ENCODE measurements around the gene HDAC2. TPM values are rescaled to one million over a fixed set of nuclear protein-coding genes. Genes with fewer than 3 reads are reported as not detected.
A peak's percentile ranks its signal among the peaks of the same experiment; 100 is the strongest.

The HDAC2 gene
- total RNA-seq, 1 donor from 2014 or later, result 153 TPM

DNA sequence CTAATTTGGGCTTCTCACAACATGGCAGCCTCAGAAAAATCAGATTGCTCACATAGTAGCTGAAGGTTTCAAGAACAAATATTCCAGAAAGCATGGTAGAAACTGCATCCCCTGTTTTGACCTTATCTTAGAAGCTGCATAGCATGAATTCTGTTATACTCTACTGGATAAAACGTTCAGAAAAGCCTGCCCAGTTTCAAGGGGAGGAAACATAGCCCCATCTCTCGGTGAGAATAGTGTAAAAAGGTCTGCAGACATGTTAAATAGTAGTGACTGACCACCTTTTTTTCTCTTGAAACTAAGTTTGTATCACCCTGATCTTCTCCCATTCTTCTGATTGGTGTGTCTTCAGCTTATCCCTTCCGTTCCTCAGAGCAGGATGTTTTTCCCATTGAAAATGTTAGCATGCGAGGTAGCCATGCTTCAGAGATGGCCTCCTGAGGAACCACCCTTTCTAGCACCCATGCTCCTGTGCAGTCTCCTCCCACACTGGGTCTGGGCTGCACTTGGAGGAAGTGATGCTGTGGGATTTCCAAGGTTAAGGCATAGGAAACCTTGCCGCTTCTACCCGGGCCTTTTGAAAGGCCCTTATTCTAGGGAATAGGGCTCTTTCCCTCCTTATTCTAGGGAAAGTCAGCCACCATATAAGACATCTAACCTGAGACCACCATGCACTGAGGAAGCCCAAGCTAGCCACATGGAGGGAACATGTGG, 63.7 kb downstream of the HDAC2 start:
- Mint-ChIP-seq H3K27me3 (ENCODE audit: unreplicated experiment) (no peaks in the 10 kb centered on the region), H3K36me3 (ENCODE audit: unreplicated experiment) (no peaks in the 10 kb centered on the region), H3K9me3 (ENCODE audit: unreplicated experiment) (no peaks in the 10 kb centered on the region)

DNA sequence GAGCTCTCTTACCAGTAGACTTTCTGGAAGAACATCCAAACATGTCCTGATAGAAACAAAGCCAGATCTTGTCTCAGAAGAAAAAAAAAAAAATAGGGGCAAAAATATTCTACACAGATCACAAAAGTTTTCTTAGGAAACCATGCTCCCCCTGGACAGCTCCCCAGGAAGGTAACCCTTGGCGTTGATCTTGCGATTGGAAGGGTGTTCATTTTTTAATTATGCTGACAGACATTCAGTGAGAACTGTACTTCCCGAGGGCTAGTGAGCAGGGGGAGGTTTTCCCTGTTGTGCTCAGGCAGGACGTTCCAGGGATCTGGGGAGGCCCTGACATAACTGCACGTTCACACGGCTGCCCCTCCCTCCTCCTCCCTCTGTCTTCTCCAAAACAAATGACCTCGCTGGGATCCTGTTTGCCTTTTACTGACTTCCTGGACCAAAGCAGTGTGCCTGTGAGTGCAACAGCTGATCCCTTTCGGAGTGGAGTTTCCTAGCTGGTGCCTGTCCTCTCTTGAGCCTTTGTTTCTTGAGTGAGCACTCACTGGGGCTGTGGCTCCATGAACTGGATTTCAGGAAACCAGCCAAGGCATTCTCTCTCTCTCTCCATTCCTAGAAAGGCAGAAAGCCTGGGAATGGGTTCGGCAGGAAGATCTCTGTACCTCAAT, 67.2 kb downstream of the HDAC2 start:
- TF ChIP-seq, protein P1, sequence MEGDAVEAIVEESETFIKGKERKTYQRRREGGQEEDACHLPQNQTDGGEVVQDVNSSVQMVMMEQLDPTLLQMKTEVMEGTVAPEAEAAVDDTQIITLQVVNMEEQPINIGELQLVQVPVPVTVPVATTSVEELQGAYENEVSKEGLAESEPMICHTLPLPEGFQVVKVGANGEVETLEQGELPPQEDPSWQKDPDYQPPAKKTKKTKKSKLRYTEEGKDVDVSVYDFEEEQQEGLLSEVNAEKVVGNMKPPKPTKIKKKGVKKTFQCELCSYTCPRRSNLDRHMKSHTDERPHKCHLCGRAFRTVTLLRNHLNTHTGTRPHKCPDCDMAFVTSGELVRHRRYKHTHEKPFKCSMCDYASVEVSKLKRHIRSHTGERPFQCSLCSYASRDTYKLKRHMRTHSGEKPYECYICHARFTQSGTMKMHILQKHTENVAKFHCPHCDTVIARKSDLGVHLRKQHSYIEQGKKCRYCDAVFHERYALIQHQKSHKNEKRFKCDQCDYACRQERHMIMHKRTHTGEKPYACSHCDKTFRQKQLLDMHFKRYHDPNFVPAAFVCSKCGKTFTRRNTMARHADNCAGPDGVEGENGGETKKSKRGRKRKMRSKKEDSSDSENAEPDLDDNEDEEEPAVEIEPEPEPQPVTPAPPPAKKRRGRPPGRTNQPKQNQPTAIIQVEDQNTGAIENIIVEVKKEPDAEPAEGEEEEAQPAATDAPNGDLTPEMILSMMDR (IDR thresholded peaks at IDR 0.05), result no peak
- H3K27me3 Mint-ChIP-seq (ENCODE audit: unreplicated experiment), result no peaks in the 10 kb centered on the region
- H3K4me3 Mint-ChIP-seq (ENCODE audit: unreplicated experiment), result peak overlapping the region; percentile 29
- H3K4me1 Mint-ChIP-seq (ENCODE audit: unreplicated experiment), result peaks cover 33% of the 10 kb centered on the region
- H3K36me3 Mint-ChIP-seq (ENCODE audit: unreplicated experiment), result no peaks in the 10 kb centered on the region
- DNase-seq (ENCODE audit: extremely low spot score, unreplicated experiment), result no peak
- no peaks in the 10 kb centered on the region for H3K9me3 Mint-ChIP-seq (ENCODE audit: unreplicated experiment)
- peak overlapping the region; percentile 91 for H3K27ac Mint-ChIP-seq (ENCODE audit: unreplicated experiment)

More for the DNA sequence above, 63.7 kb downstream of the HDAC2 start:
- Mint-ChIP-seq H3K4me3 (ENCODE audit: unreplicated experiment) (no peak overlapping the region), H3K27ac (ENCODE audit: unreplicated experiment) (no peak overlapping the region), H3K4me1 (ENCODE audit: unreplicated experiment) (peaks cover 45% of the 10 kb centered on the region)
- TF ChIP-seq, protein P1 (IDR thresholded peaks at IDR 0.05), result no peak
- no peak for DNase-seq (ENCODE audit: extremely low spot score, unreplicated experiment)

DNA sequence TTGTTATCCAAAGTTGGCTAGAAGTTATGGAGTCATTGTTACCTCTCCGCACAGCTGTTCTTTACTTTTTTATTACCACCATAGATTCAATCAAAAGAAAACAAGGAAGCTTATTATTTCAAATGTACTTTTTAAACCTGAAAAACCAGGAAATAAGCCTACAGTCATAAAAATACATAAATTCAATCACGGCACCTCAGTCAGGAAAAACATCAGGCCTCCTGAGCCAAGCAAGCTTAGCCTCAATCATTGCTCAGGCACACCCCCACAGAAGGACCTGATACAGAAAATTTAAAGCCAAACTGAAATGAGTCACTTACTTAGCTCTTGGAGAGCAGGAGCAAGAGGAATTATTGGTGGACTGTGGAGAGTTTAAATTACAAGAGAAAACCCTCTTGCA, 69.5 kb downstream of the HDAC2 start:
- peaks cover 29% of the 10 kb centered on the region for H3K4me1 Mint-ChIP-seq (ENCODE audit: unreplicated experiment)
- H3K4me3 Mint-ChIP-seq (ENCODE audit: unreplicated experiment), result no peak overlapping the region
- no peaks in the 10 kb centered on the region for H3K9me3 Mint-ChIP-seq (ENCODE audit: unreplicated experiment)
- TF ChIP-seq, protein P1 (IDR thresholded peaks at IDR 0.05), result no peak
- DNase-seq (ENCODE audit: extremely low spot score, unreplicated experiment), result no peak
- H3K36me3 Mint-ChIP-seq (ENCODE audit: unreplicated experiment), result no peaks in the 10 kb centered on the region
- peak overlapping the region; percentile 64 for H3K27ac Mint-ChIP-seq (ENCODE audit: unreplicated experiment)
- H3K27me3 Mint-ChIP-seq (ENCODE audit: unreplicated experiment), result no peaks in the 10 kb centered on the region

DNA sequence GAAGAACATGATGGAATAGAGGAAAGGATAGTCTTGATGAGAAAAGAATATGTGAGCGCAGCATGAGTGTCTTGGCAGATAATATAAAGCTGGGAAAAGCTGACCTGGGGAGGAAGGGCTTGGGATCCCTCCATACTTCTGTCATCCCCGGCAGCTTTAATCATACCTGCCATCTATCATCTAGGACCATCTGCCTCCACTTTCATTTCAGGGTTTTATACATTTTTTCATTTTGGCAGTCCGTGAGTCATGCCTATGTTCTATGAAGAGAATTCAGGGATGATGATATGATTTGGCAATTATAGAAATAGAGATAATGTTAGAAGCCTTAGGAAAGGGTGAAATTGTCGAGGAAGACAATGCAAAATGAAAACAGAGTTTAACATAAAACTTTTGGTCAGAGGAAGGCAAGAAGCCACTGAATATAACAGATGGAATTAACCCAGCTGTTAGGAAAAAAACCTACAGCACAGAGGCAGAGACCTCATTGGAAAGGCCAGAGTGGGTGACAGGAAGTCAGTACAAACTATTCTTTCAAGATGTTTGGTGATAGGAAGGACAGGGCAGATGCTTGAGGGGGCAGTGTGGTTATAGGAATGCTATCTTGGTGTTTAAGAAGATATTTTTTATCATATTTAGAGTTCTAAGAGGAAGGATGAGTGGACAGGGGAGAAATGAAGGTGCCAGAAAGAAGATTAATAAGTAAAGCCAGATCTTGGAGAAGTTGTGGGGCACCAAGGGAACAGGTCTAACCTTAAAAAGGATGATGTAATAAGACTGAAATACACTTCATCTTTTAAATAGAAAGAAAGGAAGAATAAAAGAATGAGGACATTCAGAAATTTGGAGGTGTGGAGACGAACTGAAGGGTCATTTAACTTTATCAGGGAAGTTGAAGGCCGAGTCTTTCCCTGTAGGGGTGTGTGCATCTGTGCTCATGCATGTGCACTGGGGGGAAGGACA, 76.0 kb downstream of the HDAC2 start:
- Mint-ChIP-seq H3K36me3 (ENCODE audit: unreplicated experiment) (peaks cover 11% of the 10 kb centered on the region), H3K4me3 (ENCODE audit: unreplicated experiment) (no peak overlapping the region), H3K27me3 (ENCODE audit: unreplicated experiment) (no peaks in the 10 kb centered on the region), H3K9me3 (ENCODE audit: unreplicated experiment) (peaks cover 15% of the 10 kb centered on the region), H3K27ac (ENCODE audit: unreplicated experiment) (no peak overlapping the region), H3K4me1 (ENCODE audit: unreplicated experiment) (peaks cover 12% of the 10 kb centered on the region)
- TF ChIP-seq, protein P1 (IDR thresholded peaks at IDR 0.05), result no peak
- DNase-seq (ENCODE audit: extremely low spot score, unreplicated experiment), result no peak

All from osteocyte (in vitro differentiated cells).